Measurements from ENCODE around the gene SULT2B1.
"Not testable (repeated sequence)": the region's sequence is repeated elsewhere in the genome, so short reads cannot be mapped to it uniquely, and the experiment has no call there.

The SULT2B1 gene

GRCh38 chr19:48551437-48552302 lies at the start of gene SULT2B1:
Gene SULT2B1 (plus strand): TSS chr19:48552172. CDS start chr19:48552253, 81 bp downstream.
- DNase-seq (ENCODE audit: low read depth in 1 of 2, low spot score in 1 of 2): no peak

- no peak for DNase-seq (ENCODE audit: low read depth in 1 of 2, low spot score in 1 of 2)
Measured at GRCh38 chr19:48502350-48503018, 49.5 kb upstream of the SULT2B1 start.

- no peak for DNase-seq (ENCODE audit: low read depth in 1 of 2, low spot score in 1 of 2)
Measured at GRCh38 chr19:48506138-48506733, 45.7 kb upstream of the SULT2B1 start.

- DNase-seq (ENCODE audit: low read depth in 1 of 2, low spot score in 1 of 2): no peak
Measured at GRCh38 chr19:48507911-48508439, 44.0 kb upstream of the SULT2B1 start.

- no peak for DNase-seq (ENCODE audit: low read depth in 1 of 2, low spot score in 1 of 2)
Measured at GRCh38 chr19:48508729-48509411, 43.1 kb upstream of the SULT2B1 start.

- no peak for DNase-seq (ENCODE audit: low read depth in 1 of 2, low spot score in 1 of 2)
Measured at GRCh38 chr19:48509467-48510194, 42.3 kb upstream of the SULT2B1 start.

GRCh38 chr19:48510421-48511268 lies 41.3 kb upstream of the SULT2B1 start:
- DNase-seq (ENCODE audit: low read depth in 1 of 2, low spot score in 1 of 2): peak; percentile 52 to 61

GRCh38 chr19:48511321-48511731 lies 40.6 kb upstream of the SULT2B1 start:
- DNase-seq (ENCODE audit: low read depth in 1 of 2, low spot score in 1 of 2): no peak

- DNase-seq (ENCODE audit: low read depth in 1 of 2, low spot score in 1 of 2): peak; percentile 56 to 66
Measured at GRCh38 chr19:48511800-48512503, 40.0 kb upstream of the SULT2B1 start, which contains the start of gene LMTK3. Gene LMTK3 (minus strand): TSS chr19:48511835. CDS start chr19:48511576, 259 bp downstream.

GRCh38 chr19:48512504-48513288 lies 39.3 kb upstream of the SULT2B1 start:
- DNase-seq (ENCODE audit: low read depth in 1 of 2, low spot score in 1 of 2): no peak

- peak; percentile 47 to 50 for DNase-seq (ENCODE audit: low read depth in 1 of 2, low spot score in 1 of 2)
Measured at GRCh38 chr19:48513289-48514122, 38.5 kb upstream of the SULT2B1 start.

GRCh38 chr19:48514123-48514458 lies 37.9 kb upstream of the SULT2B1 start:
- no peak for DNase-seq (ENCODE audit: low read depth in 1 of 2, low spot score in 1 of 2)

- DNase-seq (ENCODE audit: low read depth in 1 of 2, low spot score in 1 of 2): no peak
Measured at GRCh38 chr19:48516536-48516935, 35.4 kb upstream of the SULT2B1 start.

GRCh38 chr19:48518207-48518606 lies 33.8 kb upstream of the SULT2B1 start:
- no peak for DNase-seq (ENCODE audit: low read depth in 1 of 2, low spot score in 1 of 2)

- not testable (repeated sequence) for DNase-seq (ENCODE audit: low read depth in 1 of 2, low spot score in 1 of 2)
Measured at GRCh38 chr19:48519426-48519825, 32.5 kb upstream of the SULT2B1 start.

- DNase-seq (ENCODE audit: low read depth in 1 of 2, low spot score in 1 of 2): no peak
Measured at GRCh38 chr19:48520134-48520533, 31.8 kb upstream of the SULT2B1 start.

GRCh38 chr19:48524221-48524620 lies 27.8 kb upstream of the SULT2B1 start:
- DNase-seq (ENCODE audit: low read depth in 1 of 2, low spot score in 1 of 2): no peak
